Gastrocnemius medialis (tissue), 4 donors: ENCODE results near the gene SAMD4A. TPM values are rescaled to one million over a fixed set of nuclear protein-coding genes. Genes with fewer than 3 reads are reported as not detected.

Experiments
- ATAC-seq, 2 donors: fragments of 150-250 bp; one replicate each; pipeline ENCODE4 v1.9.1; 2016
- DNase-seq, 2 donors: peaks; one replicate each; pipeline ENCODE4 v3.0.0-alpha.2; 2019
- H3K27ac ChIP-seq, 4 donors: fragments of 200-600 bp; sonication (generic); 1 replicate in 1 of 4; 2 replicates in 3 of 4; pipeline ENCODE4 v1.5.1; 2016 to 2018; ENCODE audit warnings: mild to moderate bottlenecking in 2 of 4, moderate library complexity in 1 of 4
- H3K27me3 ChIP-seq, 3 donors: fragments of 200-600 bp; sonication (generic) in 2 of 3; 1 replicate in 1 of 3; 2 replicates in 2 of 3; pipeline versions ENCODE4 v1.5.1 to v1.6.0; 2016 to 2019; ENCODE audit warnings: mild to moderate bottlenecking in 1 of 3, moderate library complexity in 1 of 3
- H3K36me3 ChIP-seq, 2 donors: fragments of 200-600 bp; sonication (generic) in 1 of 2; one replicate each; pipeline ENCODE4 v1.5.1; 2017 to 2018
- H3K4me1 ChIP-seq, 2 donors: fragments of 200-600 bp; sonication (generic) in 1 of 2; one replicate each; pipeline ENCODE4 v1.5.1; 2016 to 2017; ENCODE audit warnings: mild to moderate bottlenecking in 2 of 2
- H3K4me3 ChIP-seq, 4 donors: fragments of 200-600 bp; sonication (generic) in 3 of 4; 1 replicate in 1 of 4; 2 replicates in 3 of 4; pipeline ENCODE4 v1.5.1; 2016 to 2019; ENCODE audit warnings: mild to moderate bottlenecking in 2 of 4
- H3K9me3 ChIP-seq, 3 donors: fragments of 200-600 bp; sonication (generic) in 2 of 3; 1 replicate in 1 of 3; 2 replicates in 2 of 3; pipeline ENCODE4 v1.5.1; 2016 to 2019
- CTCF ChIP-seq, 5 experiments: fragments of 450-650 bp in 3 of 5; fragments of 200-600 bp in 2 of 5; sonication (generic) in 2 of 5; IDR thresholded peaks in 4 of 5; conservative IDR thresholded peaks in 1 of 5; 1 replicate in 4 of 5; 2 replicates in 1 of 5; pipeline ENCODE4 v1.5.1; 2016 to 2019; ENCODE audit warnings: antibody characterized with exemption in 5 of 5, mild to moderate bottlenecking in 3 of 5, moderate library complexity in 3 of 5
- POLR2A ChIP-seq, 2 donors: fragments of 450-650 bp; IDR thresholded peaks; one replicate each; pipeline ENCODE4 v1.6.1; 2017; ENCODE audit warnings: antibody characterized with exemption in 2 of 2, mild to moderate bottlenecking in 2 of 2, moderate library complexity in 2 of 2
- in situ Hi-C, 4 donors: fragments of 200-750 bp; cut with MboI; loops; one replicate each; pipeline versions ENCODE4 v1.15.0 to v1.8.0; 2017; ENCODE audit warnings: low sequenced_read_pairs in 4 of 4
- intact Hi-C: fragments of 100-400 bp; cut with DNase I; formaldehyde crosslinking; loops from one replicate; pipeline ENCODE4 v1.15.1; 2023; ENCODE audit warnings: low total_unique reads
- total RNA-seq, 4 donors: library from RNA; depleted of rRNA; stranded (reverse); fragments of >200 nt; gene quantifications; one replicate each; pipeline versions ENCODE4 v1.1.0 to v1.2.3, GENCODE V29; 2016

The SAMD4A gene
- total RNA-seq, 4 donors from 2014 or later, result 26.4 to 48.0 (median 42.2) TPM

GRCh38 chr14:54674046-54674741, 107.3 kb downstream of the SAMD4A start:
- peaks cover 86 to 98% of the 10 kb centered on the region in 2 donors for H3K4me1 ChIP-seq
- peak overlapping the region; percentile 77 to 90 (median 83) for H3K27ac ChIP-seq
- H3K27me3 ChIP-seq, result no peaks in the 10 kb centered on the region
- intact Hi-C loops, result loop anchor here (2.0 kb wide), 1 partner anchor 21 kb away; no protein-coding TSS in a partner anchor
- no peak overlapping the region for H3K4me3 ChIP-seq
- no peaks in the 10 kb centered on the region for H3K36me3 ChIP-seq
- in situ Hi-C loops, result no loop called here
- TF ChIP-seq POLR2A (IDR thresholded peaks at IDR 0.05), result no peak
- no peak for TF ChIP-seq CTCF (IDR thresholded peaks at IDR 0.05 in 4 of 5, conservative IDR thresholded peaks at IDR 0.05 in 1 of 5)
- no peaks in the 10 kb centered on the region for H3K9me3 ChIP-seq
- no peak for ATAC-seq
- no peak for DNase-seq

- in situ Hi-C loops (no loop called here), intact Hi-C loops (loop anchor here (2.0 kb wide), 1 partner anchor 23 kb away; no protein-coding TSS in a partner anchor)
- TF ChIP-seq CTCF (IDR thresholded peaks at IDR 0.05 in 4 of 5, conservative IDR thresholded peaks at IDR 0.05 in 1 of 5), result peak in 1 of 5 experiments; percentile 15
- peak; percentile 13 to 40 for TF ChIP-seq POLR2A (IDR thresholded peaks at IDR 0.05)
- H3K4me1 ChIP-seq, result peaks cover 77 to 93% of the 10 kb centered on the region in 2 donors
- no peaks in the 10 kb centered on the region for H3K36me3 ChIP-seq
- no peak for DNase-seq
- H3K4me3 ChIP-seq, result peak overlapping the region in 1 of 4 donors; percentile 9
- peak; percentile 42 to 77 for ATAC-seq
- H3K27ac ChIP-seq, result peak overlapping the region; percentile 77 to 90 (median 83)
- no peaks in the 10 kb centered on the region for H3K9me3 ChIP-seq
- H3K27me3 ChIP-seq, result no peaks in the 10 kb centered on the region
Observed at GRCh38 chr14:54675236-54676128, 108.6 kb downstream of the SAMD4A start.

GRCh38 chr14:54676812-54677708, 110.1 kb downstream of the SAMD4A start:
- intact Hi-C loops, result no loop called here

More at GRCh38 chr14:54676812-54677708, 110.1 kb downstream of the SAMD4A start:
- no peaks in the 10 kb centered on the region for H3K36me3 ChIP-seq
- no peaks in the 10 kb centered on the region for H3K27me3 ChIP-seq
- peaks cover 65 to 81% of the 10 kb centered on the region in 2 donors for H3K4me1 ChIP-seq
- TF ChIP-seq POLR2A (IDR thresholded peaks at IDR 0.05) (peak in 1 of 2 donors; percentile 15), CTCF (IDR thresholded peaks at IDR 0.05 in 4 of 5, conservative IDR thresholded peaks at IDR 0.05 in 1 of 5) (no peak)
- ATAC-seq, result peak; percentile 65 to 80
- no peaks in the 10 kb centered on the region for H3K9me3 ChIP-seq
- peak overlapping the region in 2 of 4 donors; percentile 2 to 23 for H3K4me3 ChIP-seq
- no peak for DNase-seq
- in situ Hi-C loops, result no loop called here
- peak overlapping the region; percentile 77 to 90 (median 83) for H3K27ac ChIP-seq
